ENCODE results near the gene OLFML2A. TPM values are rescaled to one million over a fixed set of nuclear protein-coding genes. Genes with fewer than 3 reads are reported as not detected.
"Not testable (repeated sequence)": the region's sequence is repeated elsewhere in the genome, so short reads cannot be mapped to it uniquely, and the experiment has no call there.

The OLFML2A gene
- total RNA-seq (ENCODE audit: low replicate concordance), result 1.7 and 13.7 TPM in 2 replicates

DNA sequence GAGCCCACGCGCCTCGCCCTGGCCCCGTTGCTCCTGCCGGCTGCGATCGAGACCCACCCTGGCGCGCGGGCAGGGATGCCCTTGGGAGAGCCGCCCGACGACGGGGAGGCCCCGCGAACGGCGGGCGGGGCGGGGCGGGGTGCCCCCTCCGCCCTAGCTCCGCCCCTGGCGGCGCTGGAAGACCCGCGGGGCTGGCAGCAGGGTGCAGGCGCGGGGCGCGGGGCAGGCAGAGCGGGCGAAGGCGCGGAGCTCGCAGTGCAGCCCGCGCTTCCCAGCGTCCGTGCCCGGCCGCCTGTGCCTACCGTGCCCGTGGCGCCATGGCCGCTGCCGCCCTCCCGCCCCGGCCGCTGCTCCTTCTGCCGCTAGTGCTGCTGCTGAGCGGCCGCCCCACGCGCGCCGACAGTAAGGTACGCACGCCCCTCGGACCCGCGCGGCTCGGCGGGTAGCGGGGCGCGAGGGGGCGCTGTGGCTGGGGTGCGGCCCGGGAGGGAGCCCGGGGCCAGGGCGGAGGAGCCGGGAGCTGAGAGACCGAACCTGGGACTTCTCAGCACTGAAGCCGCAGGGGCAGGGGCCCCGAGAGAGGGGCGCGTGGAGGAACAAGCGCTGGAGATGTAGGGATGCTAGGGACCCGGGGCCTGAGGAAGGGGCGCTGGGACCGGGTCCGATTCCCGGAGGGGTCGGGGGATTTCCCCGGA lies at the start of gene OLFML2A:
Gene OLFML2A (plus strand): TSS at position 180 of the 695 bp plus-strand sequence. CDS start 138 bp downstream, at position 318.
- DNase-seq (ENCODE audit: low read depth), result no peak
- H3K4me3 ChIP-seq (ENCODE audit: low read depth, low read length), result peak within 1 kb of the TSS; percentile 53
- TF ChIP-seq, protein P1, sequence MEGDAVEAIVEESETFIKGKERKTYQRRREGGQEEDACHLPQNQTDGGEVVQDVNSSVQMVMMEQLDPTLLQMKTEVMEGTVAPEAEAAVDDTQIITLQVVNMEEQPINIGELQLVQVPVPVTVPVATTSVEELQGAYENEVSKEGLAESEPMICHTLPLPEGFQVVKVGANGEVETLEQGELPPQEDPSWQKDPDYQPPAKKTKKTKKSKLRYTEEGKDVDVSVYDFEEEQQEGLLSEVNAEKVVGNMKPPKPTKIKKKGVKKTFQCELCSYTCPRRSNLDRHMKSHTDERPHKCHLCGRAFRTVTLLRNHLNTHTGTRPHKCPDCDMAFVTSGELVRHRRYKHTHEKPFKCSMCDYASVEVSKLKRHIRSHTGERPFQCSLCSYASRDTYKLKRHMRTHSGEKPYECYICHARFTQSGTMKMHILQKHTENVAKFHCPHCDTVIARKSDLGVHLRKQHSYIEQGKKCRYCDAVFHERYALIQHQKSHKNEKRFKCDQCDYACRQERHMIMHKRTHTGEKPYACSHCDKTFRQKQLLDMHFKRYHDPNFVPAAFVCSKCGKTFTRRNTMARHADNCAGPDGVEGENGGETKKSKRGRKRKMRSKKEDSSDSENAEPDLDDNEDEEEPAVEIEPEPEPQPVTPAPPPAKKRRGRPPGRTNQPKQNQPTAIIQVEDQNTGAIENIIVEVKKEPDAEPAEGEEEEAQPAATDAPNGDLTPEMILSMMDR (IDR thresholded peaks at IDR 0.05; ENCODE audit: insufficient read depth, low read length), result no peak

DNA sequence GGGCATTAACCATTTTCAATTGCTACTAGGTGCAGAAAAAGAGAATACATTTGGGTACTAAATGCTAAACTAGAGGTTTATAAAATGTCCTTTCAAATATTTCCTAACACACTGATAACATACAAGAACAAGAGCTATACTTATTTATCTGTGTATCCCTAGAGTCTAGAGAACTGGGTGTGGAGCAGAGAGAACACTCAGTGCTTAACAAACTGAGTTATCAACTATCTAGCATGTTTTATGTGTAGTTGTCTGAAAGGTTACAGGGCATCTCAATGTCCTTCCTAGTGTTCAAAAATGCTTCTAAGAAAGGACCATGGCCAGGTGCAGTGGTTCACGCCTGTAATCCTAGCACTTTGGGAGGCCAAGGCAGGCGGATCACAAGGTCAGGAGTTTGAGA lies 46.2 kb upstream of the OLFML2A start:
- H3K4me3 ChIP-seq (ENCODE audit: low read depth, low read length), result no peak overlapping the region
- TF ChIP-seq, protein P1 (IDR thresholded peaks at IDR 0.05; ENCODE audit: insufficient read depth, low read length), result no peak
- DNase-seq (ENCODE audit: low read depth), result no peak

DNA sequence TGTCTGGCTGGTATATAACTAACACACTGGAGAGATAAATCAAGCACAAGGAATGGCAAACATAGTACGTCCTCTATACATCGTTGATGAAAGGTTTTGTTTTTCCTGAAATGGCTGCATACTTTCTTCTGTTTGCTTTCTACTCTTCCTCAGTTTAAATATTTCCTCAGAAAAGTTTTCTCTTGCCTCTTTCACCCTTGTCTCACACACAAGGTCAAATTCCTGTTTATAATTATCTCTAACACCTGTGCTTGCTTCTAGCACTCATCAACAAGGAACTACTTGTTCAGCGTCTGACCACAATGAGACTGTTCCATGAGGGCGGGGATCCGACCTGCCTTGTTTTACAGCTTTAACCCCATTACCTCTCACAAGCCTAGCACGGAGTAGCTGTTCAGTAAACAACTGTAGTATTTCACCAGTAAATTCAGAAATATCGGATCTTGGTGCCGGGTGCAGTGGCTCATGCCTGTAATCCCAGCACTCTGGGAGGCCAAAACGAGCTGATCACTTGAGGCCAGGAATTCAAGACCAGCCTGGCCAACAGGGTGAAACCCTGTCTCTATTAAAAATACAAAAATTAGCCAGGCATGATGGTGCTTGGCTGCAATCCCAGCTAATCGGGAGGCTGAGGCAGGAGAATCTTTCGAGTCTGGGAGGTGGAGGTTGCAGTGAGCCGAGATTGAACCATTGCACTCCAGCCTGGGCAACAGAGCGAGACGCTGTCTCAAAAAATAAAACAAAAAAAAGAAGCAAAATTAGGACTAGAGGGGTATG lies 42.8 kb upstream of the OLFML2A start:
- TF ChIP-seq, protein P1 (IDR thresholded peaks at IDR 0.05; ENCODE audit: insufficient read depth, low read length), result no peak
- no peak overlapping the region for H3K4me3 ChIP-seq (ENCODE audit: low read depth, low read length)
- DNase-seq (ENCODE audit: low read depth), result no peak

DNA sequence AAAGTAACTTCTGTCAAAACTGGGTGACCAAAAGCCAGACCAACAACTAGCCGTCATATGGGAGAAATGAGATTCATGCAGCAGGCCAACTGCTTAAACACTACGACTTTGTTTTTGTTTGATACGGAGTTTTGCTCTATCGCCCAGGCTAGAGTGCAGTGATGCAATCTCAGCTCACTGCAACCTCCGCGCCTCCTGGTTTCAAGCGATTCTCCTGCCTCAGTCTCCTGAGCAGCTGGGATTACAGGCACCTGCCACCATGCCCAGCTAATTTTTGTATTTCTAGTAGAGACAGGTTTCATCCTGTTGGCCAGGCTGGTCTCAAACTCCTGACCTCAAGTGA lies 42.2 kb upstream of the OLFML2A start:
- not testable (repeated sequence) for H3K4me3 ChIP-seq (ENCODE audit: low read depth, low read length); DNase-seq (ENCODE audit: low read depth)

DNA sequence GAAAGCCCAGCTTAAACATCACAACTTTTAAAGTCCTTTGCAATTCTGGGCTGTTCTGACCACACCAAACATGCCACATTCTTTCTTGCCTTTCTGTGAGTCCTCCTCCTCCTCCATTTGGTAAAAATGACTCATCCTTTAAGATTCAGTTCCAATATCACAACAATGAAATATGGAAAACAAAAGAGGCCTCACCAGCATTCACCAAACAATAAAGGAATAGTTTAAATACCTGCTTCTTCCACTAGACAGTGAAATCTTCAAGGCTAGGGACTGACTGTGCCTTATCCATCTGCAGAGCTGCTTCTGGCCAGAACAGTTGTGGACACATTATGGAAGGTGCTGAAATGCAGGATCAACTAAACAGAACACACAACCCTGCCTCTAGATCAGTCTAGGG lies 41.8 kb upstream of the OLFML2A start:
- DNase-seq (ENCODE audit: low read depth), result peak; percentile 74
- TF ChIP-seq, protein P1 (IDR thresholded peaks at IDR 0.05; ENCODE audit: insufficient read depth, low read length), result no peak

DNA sequence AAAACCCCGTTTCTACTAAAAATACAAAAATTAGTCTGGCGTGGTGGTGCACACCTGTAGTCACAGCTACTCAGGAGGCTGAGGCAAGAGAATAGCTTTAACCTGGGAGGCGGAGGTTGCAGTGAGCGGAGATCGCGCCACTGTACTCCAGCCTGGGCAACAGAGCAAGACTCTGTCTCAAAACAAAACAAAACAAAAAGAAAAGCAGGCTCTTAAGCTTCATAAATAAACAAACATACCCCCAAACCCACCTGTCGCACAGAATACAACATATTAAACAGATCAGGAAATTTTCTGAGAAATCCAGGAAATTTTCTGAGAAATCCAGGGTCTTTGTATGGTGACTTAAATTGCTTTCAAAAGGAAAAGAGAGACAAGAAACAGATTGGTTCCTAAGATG lies 38.9 kb upstream of the OLFML2A start:
- DNase-seq (ENCODE audit: low read depth); H3K4me3 ChIP-seq (ENCODE audit: low read depth, low read length): not testable (repeated sequence)

More for the DNA sequence above, 41.8 kb upstream of the OLFML2A start:
- no peak overlapping the region for H3K4me3 ChIP-seq (ENCODE audit: low read depth, low read length)

DNA sequence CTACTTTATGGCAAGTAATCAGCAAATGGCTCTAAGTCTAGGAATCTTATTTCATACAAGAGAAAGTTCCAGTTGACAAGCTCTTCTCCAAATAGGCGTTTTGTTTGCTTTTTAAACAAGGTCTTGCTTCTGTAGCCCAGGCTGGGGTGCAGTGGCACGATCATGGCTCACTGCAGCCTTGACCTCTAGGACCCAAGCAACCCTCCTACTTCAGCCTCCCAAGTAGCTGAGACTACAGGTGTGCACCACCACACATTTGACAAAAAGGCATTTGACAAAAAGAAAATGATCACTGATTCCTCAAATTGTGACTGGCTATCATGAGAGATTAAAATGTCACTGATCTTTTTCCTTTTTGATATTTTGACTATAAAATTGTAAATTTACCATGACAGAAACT lies 37.6 kb upstream of the OLFML2A start:
- no peak overlapping the region for H3K4me3 ChIP-seq (ENCODE audit: low read depth, low read length)
- TF ChIP-seq, protein P1 (IDR thresholded peaks at IDR 0.05; ENCODE audit: insufficient read depth, low read length), result no peak
- no peak for DNase-seq (ENCODE audit: low read depth)

Measured in fibroblast of the aortic adventitia (primary cell).